Karpas-422 (cell line): ENCODE results near the gene ADAMTS17. TPM values are rescaled to one million over a fixed set of nuclear protein-coding genes. Genes with fewer than 3 reads are reported as not detected.

Experiments used
- DNase-seq: peaks from one replicate; pipeline ENCODE4 v3.0.0-alpha.2; 2015
- H2AFZ ChIP-seq: fragments of 200-600 bp; sonication (generic); 2 replicates; pipeline ENCODE4 v1.6.1; 2014; ENCODE audit warnings: antibody characterized with exemption, low read length, mixed read lengths
- H3K27ac ChIP-seq: fragments of 200-600 bp; sonication (generic); 2 replicates; pipeline ENCODE4 v1.5.1; 2014; ENCODE audit warnings: mild to moderate bottlenecking, low read length, moderate library complexity
- H3K27me3 ChIP-seq: fragments of 200-600 bp; sonication (generic); 2 replicates; pipeline ENCODE4 v1.6.1; 2014; ENCODE audit warnings: low read length, mixed read lengths
- H3K36me3 ChIP-seq: fragments of 200-600 bp; sonication (generic); 2 replicates; pipeline ENCODE4 v1.6.1; 2014; ENCODE audit warnings: low read length, mixed read lengths; ENCODE audit not compliant: insufficient read depth
- H3K4me1 ChIP-seq: fragments of 200-600 bp; sonication (generic); 2 replicates; pipeline ENCODE4 v1.6.1; 2014; ENCODE audit warnings: mild to moderate bottlenecking, low read length, mixed read lengths
- H3K4me2 ChIP-seq: fragments of 200-600 bp; sonication (generic); 2 replicates; pipeline ENCODE4 v1.6.1; 2014; ENCODE audit warnings: low read length, low read depth, mild to moderate bottlenecking; ENCODE audit not compliant: poor library complexity, severe bottlenecking
- H3K4me3 ChIP-seq: fragments of 200-600 bp; sonication (generic); 2 replicates; pipeline ENCODE4 v1.5.1; 2014; ENCODE audit warnings: mild to moderate bottlenecking, antibody characterized with exemption, low read length, mixed read lengths
- H3K79me2 ChIP-seq: fragments of 200-600 bp; sonication (generic); 2 replicates; pipeline ENCODE4 v1.6.1; 2014; ENCODE audit warnings: mild to moderate bottlenecking, low read length, mixed read lengths
- H3K9ac ChIP-seq: fragments of 200-600 bp; sonication (generic); 2 replicates; pipeline ENCODE4 v1.6.0; 2014; ENCODE audit warnings: low read length
- H3K9me2 ChIP-seq: fragments of 200-600 bp; sonication (generic), shearing (Covaris generic); replicated peaks from 2 replicates; pipeline ENCODE4 v1.6.0; 2014; ENCODE audit warnings: mild to moderate bottlenecking, low read length, moderate library complexity; ENCODE audit not compliant: insufficient read depth
- H3K9me3 ChIP-seq: fragments of 300-700, 200-600 bp; sonication (generic); 2 replicates; pipeline ENCODE4 v1.6.1; 2014; ENCODE audit warnings: low read length, mixed read lengths
- H4K20me1 ChIP-seq: fragments of 200-600 bp; sonication (generic); 2 replicates; pipeline ENCODE4 v1.6.1; 2014; ENCODE audit warnings: mild to moderate bottlenecking, antibody characterized with exemption, low read length, low read depth; ENCODE audit not compliant: insufficient read depth
- total RNA-seq: library from RNA; depleted of rRNA; stranded (reverse); fragments of >200 nt; shearing (Covaris generic); gene quantifications from 2 replicates; pipeline ENCODE4 v1.2.3, GENCODE V29; 2014; ENCODE audit warnings: low replicate concordance

Gene ADAMTS17
- total RNA-seq, 1 experiment from 2014 or later: not detected

DNA sequence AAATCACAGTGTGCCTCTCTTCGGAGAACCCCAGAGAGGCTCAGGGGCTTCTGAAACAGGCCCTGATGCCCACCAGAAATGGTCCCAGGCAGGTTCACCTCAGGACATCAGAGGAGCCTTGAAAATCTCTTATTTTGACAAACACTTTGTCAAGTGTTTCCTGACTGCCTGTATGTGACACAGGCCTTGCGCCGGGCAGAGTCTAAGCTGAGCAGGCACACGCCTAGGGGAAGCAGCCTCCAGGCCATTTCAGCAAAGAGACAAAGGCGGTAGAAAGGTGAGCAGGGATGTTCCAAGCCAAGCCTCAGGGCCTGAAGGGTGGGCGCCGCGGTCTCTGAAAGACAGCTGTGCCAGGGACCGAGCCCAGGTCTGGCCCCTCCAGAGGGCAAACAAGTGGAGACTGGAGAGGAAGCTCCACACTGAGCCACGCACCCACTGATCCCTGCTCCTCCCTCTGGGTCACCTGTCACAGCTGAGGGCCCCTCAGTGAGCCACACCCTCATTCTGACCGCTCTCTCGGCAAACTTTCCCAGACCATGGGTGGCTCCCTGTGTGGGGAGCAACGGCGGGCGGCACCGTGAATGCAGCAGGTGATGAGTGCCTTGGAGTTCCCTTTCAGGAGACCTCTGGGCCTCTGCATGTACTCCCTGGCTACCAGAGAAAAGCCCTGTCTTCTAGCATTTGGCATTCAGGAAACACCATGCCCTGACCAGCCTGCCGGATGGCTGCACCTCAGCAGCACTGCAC lies 136.1 kb downstream of the ADAMTS17 start:
- no peak for DNase-seq
- Histone ChIP-seq H3K36me3 (no peaks in the 10 kb centered on the region), H3K4me1 (no peaks in the 10 kb centered on the region), H3K79me2 (no peaks in the 10 kb centered on the region), H3K9ac (no peak overlapping the region), H3K27ac (no peak overlapping the region), H4K20me1 (no peaks in the 10 kb centered on the region), H3K4me3 (no peak overlapping the region), H3K27me3 (no peaks in the 10 kb centered on the region), H3K9me3 (no peaks in the 10 kb centered on the region), H3K4me2 (no peak overlapping the region), H3K9me2 (no peaks in the 10 kb centered on the region), H2AFZ (no peak overlapping the region)

GRCh38 chr15:100204771-100205170 lies 137.0 kb downstream of the ADAMTS17 start:
- H3K4me3 ChIP-seq: no peak overlapping the region

DNA sequence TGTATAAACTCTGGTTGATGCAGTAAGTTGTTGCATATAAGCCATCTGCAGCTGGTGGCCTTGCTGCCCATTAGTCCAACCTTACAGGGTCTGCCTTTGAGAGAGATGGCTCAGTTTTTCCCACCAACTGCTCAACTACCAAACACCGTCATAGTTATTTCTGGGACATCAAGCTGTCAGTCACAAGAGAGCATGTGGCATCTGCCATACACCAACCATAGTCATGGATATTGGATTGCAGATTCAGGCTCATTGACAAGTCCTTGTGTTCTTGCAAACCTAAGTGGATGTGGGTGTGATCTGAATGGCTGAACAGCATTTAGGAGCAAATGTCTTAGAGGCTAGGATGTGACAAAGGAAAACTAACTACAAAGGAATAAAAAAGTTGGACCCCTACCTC lies 137.6 kb downstream of the ADAMTS17 start:
- DNase-seq: no peak
- no peaks in the 10 kb centered on the region for H4K20me1 ChIP-seq
- H3K4me2 ChIP-seq: no peak overlapping the region
- H3K79me2 ChIP-seq: no peaks in the 10 kb centered on the region
- no peaks in the 10 kb centered on the region for H3K36me3 ChIP-seq
- H3K27ac ChIP-seq: no peak overlapping the region
- no peak overlapping the region for H3K9ac ChIP-seq
- no peak overlapping the region for H2AFZ ChIP-seq
- H3K27me3 ChIP-seq: no peaks in the 10 kb centered on the region
- no peak overlapping the region for H3K4me3 ChIP-seq
- H3K9me2 ChIP-seq: no peaks in the 10 kb centered on the region
- no peaks in the 10 kb centered on the region for H3K9me3 ChIP-seq
- H3K4me1 ChIP-seq: no peaks in the 10 kb centered on the region

More at GRCh38 chr15:100204771-100205170, 137.0 kb downstream of the ADAMTS17 start:
- no peaks in the 10 kb centered on the region for H3K36me3 ChIP-seq
- H3K27ac ChIP-seq: no peak overlapping the region
- DNase-seq: no peak
- H3K27me3 ChIP-seq: no peaks in the 10 kb centered on the region
- no peak overlapping the region for H2AFZ ChIP-seq
- no peaks in the 10 kb centered on the region for H3K79me2 ChIP-seq
- no peaks in the 10 kb centered on the region for H3K4me1 ChIP-seq
- no peak overlapping the region for H3K4me2 ChIP-seq
- no peaks in the 10 kb centered on the region for H3K9me2 ChIP-seq
- H4K20me1 ChIP-seq: no peaks in the 10 kb centered on the region
- H3K9me3 ChIP-seq: no peaks in the 10 kb centered on the region
- H3K9ac ChIP-seq: no peak overlapping the region

DNA sequence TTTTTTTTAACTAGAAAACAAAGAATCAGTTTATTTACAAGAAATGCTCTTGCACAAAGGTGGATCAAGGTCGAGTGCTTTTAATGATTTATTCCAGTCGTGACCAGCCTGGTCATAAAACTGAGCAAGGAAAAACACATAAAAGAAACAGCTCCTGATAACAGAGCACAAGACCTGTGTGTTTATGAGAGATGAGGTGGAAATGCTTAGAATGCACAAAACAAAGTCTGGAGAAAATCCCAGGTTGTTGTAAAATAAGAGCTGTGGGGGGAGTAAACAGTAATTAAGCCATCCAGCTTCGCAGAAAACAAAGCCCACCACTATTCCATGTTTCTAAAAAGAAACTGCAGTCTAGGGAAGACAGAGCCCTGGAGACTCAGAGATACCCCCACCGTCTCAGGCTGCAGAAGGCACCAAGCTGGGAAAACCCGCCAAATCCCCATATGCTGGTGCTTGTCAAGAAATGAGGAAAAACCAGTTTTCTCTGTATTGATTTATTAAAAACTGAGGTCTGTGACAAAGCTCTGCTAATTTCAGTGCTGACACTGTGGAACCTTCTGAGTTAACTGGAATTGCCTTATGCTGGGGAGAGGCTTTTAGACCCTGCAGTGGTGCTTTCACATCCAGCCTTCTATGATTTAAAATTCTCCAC lies 139.3 kb downstream of the ADAMTS17 start:
- no peaks in the 10 kb centered on the region for H3K9me3 ChIP-seq
- H3K36me3 ChIP-seq: no peaks in the 10 kb centered on the region
- DNase-seq: no peak
- no peaks in the 10 kb centered on the region for H3K9me2 ChIP-seq
- H3K79me2 ChIP-seq: no peaks in the 10 kb centered on the region
- H3K4me3 ChIP-seq: no peak overlapping the region
- H3K27ac ChIP-seq: no peak overlapping the region
- H3K4me2 ChIP-seq: no peak overlapping the region
- H3K9ac ChIP-seq: no peak overlapping the region
- H3K4me1 ChIP-seq: no peaks in the 10 kb centered on the region
- no peak overlapping the region for H2AFZ ChIP-seq
- no peaks in the 10 kb centered on the region for H3K27me3 ChIP-seq
- H4K20me1 ChIP-seq: no peaks in the 10 kb centered on the region

GRCh38 chr15:100201376-100202280 lies 140.1 kb downstream of the ADAMTS17 start:
- Histone ChIP-seq H3K36me3 (no peaks in the 10 kb centered on the region), H3K4me3 (no peak overlapping the region), H3K4me2 (no peak overlapping the region), H3K9me2 (no peaks in the 10 kb centered on the region), H3K9ac (no peak overlapping the region), H2AFZ (no peak overlapping the region), H4K20me1 (no peaks in the 10 kb centered on the region), H3K4me1 (no peaks in the 10 kb centered on the region), H3K27ac (no peak overlapping the region), H3K27me3 (no peaks in the 10 kb centered on the region), H3K79me2 (no peaks in the 10 kb centered on the region), H3K9me3 (no peaks in the 10 kb centered on the region)
- DNase-seq: no peak

DNA sequence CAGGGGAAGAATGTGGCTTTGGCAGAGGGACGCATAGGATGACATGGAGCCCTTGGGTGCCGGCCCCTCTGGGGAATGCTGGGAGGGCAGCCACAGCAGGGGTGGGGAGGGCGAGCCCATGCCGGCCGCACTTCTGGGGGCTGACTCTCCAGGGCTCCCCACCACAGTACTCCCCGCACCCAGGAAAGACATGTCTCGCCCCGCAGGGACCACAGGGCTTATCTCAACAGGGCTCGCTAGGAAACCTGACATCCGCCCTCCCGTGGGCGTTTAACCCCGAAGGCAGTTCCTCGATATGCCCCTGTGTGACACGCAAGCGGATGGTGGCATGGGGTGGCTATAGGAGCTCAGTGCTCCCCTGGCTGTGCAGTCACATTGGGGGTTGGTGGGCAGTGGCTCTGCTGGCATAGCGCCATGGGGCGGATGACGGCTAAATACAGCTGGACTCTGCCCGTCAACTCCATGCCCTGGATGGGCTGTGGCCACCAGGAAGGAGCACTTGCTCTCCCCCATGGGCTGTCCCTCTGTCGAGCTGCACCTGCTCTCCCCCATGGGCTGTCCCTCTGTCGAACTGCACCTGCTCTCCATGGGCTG lies 141.4 kb downstream of the ADAMTS17 start:
- H3K9me3 ChIP-seq: no peaks in the 10 kb centered on the region
- H2AFZ ChIP-seq: no peak overlapping the region
- H3K4me3 ChIP-seq: no peak overlapping the region
- H4K20me1 ChIP-seq: no peaks in the 10 kb centered on the region
- no peak for DNase-seq
- H3K79me2 ChIP-seq: no peaks in the 10 kb centered on the region
- H3K4me1 ChIP-seq: no peaks in the 10 kb centered on the region
- H3K27ac ChIP-seq: no peak overlapping the region
- H3K9ac ChIP-seq: no peak overlapping the region
- no peaks in the 10 kb centered on the region for H3K36me3 ChIP-seq
- H3K27me3 ChIP-seq: no peaks in the 10 kb centered on the region
- H3K4me2 ChIP-seq: no peak overlapping the region
- H3K9me2 ChIP-seq: no peaks in the 10 kb centered on the region

- H3K9me3 ChIP-seq: no peaks in the 10 kb centered on the region
- H3K9me2 ChIP-seq: no peaks in the 10 kb centered on the region
- DNase-seq: no peak
- no peak overlapping the region for H3K27ac ChIP-seq
- H3K36me3 ChIP-seq: no peaks in the 10 kb centered on the region
- H2AFZ ChIP-seq: no peak overlapping the region
- H3K4me2 ChIP-seq: no peak overlapping the region
- H3K9ac ChIP-seq: no peak overlapping the region
- no peak overlapping the region for H3K4me3 ChIP-seq
- no peaks in the 10 kb centered on the region for H3K27me3 ChIP-seq
- no peaks in the 10 kb centered on the region for H4K20me1 ChIP-seq
- H3K4me1 ChIP-seq: no peaks in the 10 kb centered on the region
- no peaks in the 10 kb centered on the region for H3K79me2 ChIP-seq
Measured at GRCh38 chr15:100199711-100200286, 142.0 kb downstream of the ADAMTS17 start.
